ENCODE results near the gene ATAD3B.
A peak's percentile ranks its signal among the peaks of the same experiment; 100 is the strongest.
"Not testable (repeated sequence)": the region's sequence is repeated elsewhere in the genome, so short reads cannot be mapped to it uniquely, and the experiment has no call there.

The ATAD3B gene

DNA sequence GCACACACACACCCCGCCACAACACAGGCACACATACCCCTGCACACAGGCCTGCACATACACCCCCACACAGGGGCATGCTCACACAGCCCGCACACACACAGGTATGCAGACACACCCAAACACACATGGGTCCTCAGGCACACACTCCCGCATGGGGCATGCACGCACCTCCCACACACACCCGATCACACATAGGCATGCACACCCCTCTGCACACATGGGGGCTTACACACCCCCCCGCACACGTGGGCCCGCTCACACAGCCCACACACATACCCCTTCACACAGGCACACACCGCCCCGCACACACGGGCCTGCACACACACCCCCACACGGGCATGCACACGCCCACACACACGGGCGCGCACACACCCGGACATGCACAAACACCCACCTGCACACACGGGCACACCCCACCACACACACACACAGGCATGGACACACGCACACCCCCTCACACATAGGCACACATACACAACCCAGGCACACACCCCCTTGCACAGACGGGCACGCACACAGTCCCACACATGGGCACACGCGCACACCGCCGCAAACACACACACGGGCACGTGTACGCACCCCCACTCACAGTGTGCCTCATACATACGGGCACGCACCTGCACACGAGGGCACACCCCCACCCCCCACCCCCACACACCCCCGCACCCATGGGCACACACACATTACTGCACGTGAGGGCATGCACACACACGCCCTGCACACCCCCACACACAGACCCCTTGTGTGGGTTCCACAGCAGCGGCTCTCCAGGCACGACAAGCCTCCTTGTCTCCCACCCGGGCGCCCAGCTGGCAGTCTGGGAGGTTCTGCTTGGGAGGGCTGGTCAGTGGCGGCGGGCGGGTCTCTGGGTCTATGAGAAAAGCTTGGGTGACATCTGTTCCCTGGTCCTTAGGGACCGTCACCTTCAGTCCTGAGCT, 8.3 kb downstream of the ATAD3B start:
- no peak for DNase-seq (ENCODE audit: low read depth, low spot score)

DNA sequence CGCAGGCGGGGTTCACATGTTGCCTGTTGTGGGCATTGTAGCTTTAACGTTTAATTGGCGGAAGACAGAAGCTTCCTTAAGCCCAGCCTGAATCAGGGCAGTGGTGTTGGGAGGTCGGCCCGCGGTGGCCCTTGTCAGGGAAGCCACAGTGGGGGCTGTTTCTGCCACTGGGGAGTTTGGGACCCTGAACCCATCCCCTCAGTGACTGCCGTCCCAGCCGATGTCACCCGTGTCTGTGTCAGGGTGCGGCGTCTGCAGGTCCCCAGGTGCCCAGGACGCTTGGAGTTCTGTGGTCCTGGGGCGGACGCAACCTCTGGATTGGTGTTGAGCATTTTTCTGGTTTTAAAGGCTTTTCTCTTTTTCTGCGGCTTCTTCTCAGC, 8.9 kb downstream of the ATAD3B start:
- not testable (repeated sequence) for DNase-seq (ENCODE audit: low read depth, low spot score)

DNA sequence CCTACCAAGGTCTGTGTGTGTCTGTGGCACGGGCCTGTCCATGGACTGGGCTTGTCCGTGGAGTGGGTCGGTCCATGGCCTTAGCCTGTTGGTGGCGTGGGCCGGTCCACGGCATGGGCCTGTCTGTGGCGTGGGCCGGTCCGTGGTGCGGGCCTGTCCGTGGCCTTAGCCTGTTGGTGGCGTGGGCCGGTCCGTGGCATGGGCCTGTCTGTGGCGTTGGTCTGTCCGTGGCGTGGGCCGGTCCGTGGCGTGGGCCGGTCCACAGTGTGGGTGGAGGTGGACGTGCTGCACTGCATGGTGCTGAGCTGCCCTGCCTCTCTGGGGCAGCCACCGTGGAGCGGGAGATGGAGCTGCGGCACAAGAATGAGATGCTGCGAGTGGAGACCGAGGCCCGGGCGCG, 10.2 kb downstream of the ATAD3B start:
- not testable (repeated sequence) for DNase-seq (ENCODE audit: low read depth, low spot score)

DNA sequence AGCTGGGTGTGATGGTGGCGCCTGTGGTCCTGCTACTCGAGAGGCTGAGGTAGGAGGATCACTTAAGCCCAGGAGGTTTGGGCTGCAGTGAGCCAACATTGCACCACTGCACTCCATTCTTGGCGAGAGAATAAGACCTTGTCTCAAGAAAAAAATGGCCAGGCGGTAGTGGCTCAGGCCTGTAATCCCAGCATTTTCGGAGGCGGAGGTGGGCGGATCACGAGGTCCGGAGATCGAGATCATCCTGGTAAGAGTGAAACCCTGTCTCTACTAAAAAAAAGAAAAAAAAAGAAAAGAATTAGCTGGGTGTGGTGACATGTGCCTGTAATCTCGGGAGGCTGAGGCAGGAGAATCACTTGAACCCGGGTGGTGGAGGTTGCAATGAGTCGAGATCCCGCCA, 11.3 kb downstream of the ATAD3B start:
- no peak for DNase-seq (ENCODE audit: low read depth, low spot score)

DNA sequence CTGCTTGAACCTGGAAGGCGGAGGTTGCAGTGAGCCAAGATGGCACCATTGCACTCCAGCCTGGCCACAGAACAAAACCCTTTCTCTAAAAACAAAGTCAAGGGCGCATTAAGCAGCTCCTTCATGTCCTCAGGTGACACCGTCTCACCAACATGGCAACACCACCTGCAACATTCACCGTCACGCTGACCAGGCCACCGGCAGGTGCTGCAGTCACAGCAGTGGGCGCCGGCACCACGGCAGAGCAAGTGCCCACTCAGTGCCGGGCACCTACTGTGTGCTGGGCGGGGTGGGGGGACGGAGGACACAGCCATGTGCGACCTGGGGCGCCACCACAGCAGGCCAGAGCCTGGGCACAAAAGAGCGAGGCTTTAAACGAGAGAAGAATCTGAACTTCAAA, 12.1 kb downstream of the ATAD3B start:
- DNase-seq (ENCODE audit: low read depth, low spot score), result no peak

DNA sequence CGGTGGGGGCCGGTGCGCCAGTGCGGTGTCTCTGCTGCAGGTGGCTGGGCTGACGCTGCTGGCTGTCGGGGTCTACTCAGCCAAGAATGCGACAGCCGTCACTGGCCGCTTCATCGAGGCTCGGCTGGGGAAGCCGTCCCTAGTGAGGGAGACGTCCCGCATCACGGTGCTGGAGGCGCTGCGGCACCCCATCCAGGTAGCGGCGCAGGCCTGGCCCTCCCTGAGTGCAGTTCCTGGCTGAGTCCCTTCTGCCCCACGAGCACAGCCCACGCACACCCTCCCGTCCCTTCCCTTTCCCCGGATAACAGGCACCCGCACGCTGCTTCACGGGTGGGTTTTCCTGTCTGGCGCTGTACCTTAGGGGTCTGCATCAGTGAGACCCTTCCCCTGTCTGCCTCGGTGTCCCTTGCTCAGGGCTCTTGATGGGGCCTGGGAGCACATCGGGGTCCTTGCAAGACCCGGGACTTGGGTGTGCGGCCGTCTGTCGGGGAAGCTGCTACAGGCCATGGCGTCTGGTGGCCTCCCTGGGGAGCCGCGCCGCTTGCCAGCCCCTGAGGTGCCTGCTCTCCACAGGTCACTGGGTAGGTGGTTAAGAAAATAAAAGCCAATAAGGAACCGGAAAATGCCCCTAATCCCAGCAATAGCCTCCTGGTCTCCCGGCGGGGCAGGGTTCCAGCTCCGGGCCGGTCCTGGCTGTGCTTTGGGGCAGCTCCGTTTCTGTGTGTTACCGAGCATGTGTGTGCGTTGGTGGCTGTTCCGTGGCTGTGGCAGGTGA, 13.6 kb downstream of the ATAD3B start:
- DNase-seq (ENCODE audit: low read depth, low spot score), result not testable (repeated sequence)

DNA sequence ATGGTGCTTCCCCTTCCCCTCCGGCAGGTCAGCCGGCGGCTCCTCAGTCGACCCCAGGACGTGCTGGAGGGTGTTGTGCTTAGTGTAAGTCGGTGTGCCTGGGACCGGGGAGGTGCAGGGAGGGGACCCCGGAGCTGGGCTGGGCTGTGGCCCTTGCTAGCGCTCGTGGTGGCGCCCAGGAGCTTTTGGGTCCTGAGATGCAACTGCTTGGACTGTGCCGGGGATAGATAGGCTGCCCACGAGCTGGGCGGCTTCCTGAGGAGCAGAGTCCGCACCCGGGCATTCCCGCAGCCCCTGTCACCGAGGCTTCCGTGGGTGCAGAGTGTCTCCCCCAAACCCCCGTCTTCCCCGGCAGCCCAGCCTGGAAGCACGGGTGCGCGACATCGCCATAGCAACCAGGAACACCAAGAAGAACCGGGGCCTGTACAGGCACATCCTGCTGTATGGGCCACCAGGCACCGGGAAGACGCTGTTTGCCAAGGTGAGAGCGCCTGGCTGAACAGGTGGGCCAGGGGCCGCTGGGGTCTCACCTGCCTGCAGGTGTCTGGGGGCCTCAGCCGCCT, 14.3 kb downstream of the ATAD3B start:
- not testable (repeated sequence) for DNase-seq (ENCODE audit: low read depth, low spot score)

DNA sequence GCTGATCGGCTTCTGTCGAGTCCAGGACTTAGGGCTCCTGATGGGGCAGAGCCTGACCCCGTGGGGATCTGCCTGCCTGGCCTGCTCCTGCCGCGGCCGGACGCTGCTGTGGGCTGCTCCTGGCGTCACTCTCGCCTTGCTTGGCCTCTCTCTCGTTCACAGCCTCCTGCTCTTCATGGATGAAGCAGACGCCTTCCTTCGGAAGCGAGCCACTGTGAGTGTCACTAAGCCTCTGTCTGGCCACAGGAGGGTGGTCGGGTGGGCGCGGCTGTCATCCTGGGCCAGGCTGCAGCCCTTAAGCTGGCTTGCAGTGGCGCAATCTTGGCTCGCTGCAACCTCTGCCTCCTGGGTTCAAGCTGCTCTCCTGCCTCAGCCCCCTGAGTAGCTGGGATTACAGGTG, 16.1 kb downstream of the ATAD3B start:
- no peak for DNase-seq (ENCODE audit: low read depth, low spot score)

DNA sequence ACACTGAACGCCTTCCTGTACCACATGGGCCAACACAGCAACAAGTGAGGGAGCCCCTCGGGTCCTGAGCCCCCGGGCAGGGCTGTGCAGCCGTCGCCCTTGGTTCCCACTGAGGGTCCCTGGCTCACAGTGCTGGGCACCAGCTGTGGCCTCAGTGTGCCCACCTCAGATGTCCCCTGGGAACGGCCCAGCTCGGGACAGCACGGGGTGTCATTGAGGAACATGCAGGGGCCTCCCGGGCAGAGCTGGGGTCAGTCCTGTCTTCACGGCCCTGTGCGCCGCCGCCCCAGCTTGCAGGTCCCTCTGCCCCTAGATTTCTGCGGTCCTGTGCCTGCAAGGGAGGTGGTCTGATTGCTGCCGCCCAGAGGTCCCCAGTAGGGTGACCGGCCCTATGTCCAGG, 17.7 kb downstream of the ATAD3B start:
- no peak for DNase-seq (ENCODE audit: low read depth, low spot score)

DNA sequence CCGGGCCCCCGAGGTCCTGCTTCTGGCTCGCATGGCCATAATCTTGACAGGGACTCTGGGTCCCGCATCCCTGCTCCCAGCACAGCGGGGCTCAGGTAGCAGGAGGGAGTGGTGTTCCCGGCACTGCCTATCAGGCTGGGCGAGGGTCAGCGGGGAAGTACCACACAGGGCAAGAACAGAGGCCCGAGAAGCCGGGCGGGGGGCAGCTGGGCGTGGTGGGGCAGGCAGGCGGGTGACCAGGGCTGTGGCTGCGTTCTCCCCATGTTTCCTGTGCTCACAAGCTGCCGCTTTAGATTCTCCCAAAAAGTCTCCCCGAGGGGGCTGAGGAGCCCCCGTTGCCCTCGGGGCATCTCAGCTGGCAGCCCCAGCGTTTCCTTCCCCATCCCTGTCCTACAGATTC, 18.3 kb downstream of the ATAD3B start:
- DNase-seq (ENCODE audit: low read depth, low spot score), result no peak

DNA sequence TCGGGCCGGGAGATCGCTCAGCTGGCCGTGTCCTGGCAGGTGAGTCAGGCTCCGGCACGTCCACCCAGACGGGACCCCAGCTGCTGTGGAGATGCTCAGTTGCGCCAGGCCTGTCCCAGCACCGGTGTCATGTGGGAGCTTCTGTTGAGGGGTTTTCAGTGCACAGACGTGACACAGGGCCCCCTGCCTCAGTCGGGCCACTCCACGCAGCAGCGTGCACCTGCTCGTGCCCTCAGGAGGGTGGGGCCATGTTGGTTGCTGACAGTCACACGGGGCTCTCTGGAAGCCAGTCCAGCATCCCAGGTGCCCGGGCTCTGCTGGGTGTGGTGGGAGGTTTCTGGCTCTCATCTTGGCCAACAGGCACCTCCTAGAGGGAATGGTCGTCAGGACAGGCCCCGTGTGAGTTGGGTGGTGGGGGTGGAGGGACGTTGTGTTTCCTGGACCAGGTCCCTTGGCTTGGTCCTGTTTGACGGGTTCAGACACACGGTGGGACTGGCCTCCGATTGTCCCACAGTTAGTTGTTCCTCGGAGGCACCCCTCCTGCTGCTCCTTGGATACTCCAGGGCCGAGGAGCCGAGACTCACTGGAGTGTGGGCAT, 19.2 kb downstream of the ATAD3B start:
- no peak for DNase-seq (ENCODE audit: low read depth, low spot score)

DNA sequence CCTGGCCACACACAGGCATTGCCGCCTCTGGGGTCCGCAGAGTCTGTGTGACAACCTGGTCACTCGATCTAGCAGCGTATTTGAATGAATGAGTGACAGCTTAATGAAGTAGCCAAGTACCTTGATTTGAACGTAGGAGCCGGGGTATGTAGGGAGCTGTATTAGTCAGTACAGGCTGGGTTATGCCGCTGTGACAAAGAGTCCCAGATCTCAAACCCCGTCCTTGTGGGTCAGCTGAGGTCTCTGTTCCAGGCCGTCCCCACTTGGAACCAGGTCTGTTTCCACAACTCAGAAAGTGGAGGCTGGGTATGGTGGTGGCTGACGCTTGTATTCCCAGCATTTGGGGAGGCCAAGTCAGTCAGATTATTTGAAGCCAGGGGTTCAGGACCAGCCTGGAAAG, 20.0 kb downstream of the ATAD3B start:
- DNase-seq (ENCODE audit: low read depth, low spot score), result no peak

DNA sequence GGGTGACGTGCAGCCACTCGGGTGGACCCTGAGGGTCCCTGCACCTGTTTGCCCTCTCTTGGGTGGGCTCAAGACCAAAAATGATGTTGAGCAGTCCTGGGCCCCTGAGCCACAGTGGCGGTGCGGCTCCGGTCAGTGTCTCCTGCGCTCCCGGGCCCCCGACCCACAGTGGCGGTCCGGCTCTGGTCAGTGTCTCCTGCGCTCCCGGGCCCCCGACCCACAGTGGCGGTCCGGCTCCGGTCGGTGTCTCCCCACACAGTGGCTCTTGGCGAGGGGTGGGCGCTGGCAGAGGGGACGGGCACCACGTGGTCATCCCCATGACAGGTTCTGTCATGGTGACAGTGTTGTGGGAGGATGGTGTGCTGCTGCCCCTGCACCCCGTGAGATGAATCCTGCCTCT, 22.7 kb downstream of the ATAD3B start:
- not testable (repeated sequence) for DNase-seq (ENCODE audit: low read depth, low spot score)

DNA sequence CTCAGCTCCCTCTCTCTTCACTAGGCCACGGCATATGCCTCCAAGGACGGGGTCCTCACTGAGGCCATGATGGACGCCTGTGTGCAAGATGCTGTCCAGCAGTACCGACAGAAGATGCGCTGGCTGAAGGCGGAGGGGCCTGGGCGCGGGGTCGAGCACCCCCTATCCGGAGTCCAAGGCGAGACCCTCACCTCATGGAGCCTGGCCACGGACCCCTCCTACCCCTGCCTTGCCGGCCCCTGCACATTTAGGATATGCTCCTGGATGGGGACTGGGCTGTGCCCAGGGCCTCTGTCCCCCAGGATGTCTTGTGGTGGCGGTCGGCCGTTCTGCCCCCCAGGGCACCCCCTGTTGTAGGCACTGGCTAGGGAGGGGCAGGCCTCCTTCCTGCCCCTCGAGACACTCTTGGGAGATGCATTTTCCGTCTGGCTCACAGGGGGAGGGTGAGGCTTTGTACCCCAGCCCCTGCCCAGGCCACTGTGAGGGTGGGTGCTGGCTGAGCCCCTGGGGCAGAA, 24.0 kb downstream of the ATAD3B start:
- DNase-seq (ENCODE audit: low read depth, low spot score), result not testable (repeated sequence)

DNA sequence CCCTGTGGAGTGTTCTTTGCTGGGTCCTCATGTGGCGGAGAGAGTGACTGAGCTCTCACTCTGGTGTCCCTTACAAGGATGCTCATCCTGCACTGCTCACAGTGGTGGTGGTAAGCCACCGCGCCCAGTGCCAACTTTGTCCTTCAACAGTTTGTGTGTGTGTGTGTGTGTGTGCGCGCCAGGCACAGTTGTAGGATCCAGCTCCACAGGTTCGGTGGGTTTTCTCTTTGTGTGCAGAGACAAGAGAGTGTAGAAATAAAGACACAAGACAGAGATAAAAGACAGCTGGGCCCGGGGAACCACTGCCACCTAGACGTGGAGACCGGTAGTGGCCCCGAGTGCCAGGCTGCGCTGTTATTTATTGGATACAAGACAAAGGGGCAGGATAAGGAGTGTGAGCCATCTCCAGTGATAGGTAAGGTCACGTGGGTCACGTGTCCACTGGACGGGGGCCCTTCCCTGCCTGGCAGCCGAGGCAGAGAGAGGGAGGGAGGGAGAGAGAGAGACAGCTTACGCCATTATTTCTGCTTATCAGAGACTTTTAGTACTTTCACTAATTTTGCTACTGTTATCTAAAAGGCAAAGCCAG, 33.3 kb downstream of the ATAD3B start:
- DNase-seq (ENCODE audit: low read depth, low spot score), result peak; percentile 94

DNA sequence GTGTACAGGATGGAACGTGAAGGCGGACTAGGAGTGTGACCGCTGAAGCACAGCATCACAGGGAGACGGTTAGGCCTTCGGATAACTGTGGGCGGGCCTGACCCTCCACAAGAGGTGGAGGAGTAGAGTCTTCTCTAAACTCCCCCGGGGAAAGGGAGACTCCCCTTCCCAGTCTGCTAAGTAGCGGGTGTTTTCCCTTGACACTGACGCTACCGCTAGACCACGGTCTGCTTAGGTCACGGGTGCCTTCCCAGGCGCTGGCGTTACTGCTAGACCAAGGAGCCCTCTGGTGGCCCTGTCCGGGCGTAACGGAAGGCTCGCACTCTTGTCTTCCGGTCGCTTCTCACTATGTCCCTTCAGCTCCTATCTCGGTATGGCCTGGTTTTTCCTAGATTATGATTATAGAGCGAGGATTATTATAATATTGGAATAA, 33.8 kb downstream of the ATAD3B start:
- not testable (repeated sequence) for DNase-seq (ENCODE audit: low read depth, low spot score)

DNA sequence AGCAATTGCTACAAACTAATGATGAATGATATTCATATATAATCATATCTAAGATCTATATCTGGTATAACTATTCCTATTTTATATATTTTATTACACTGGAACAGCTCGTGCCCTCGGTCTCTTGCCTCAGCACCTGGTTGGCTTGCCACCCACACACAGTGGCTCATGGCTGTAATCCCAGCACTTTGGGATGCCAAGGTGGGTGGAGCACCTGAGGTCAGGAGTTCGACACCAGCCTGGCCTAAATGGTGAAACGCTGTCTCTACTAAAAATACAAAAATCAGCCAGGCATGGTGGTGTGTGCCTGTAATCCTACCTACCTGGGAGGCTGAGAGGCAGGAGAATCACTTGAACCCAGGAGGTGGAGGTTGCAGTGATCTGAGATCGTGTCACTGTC, 34.2 kb downstream of the ATAD3B start:
- DNase-seq (ENCODE audit: low read depth, low spot score), result not testable (repeated sequence)

DNA sequence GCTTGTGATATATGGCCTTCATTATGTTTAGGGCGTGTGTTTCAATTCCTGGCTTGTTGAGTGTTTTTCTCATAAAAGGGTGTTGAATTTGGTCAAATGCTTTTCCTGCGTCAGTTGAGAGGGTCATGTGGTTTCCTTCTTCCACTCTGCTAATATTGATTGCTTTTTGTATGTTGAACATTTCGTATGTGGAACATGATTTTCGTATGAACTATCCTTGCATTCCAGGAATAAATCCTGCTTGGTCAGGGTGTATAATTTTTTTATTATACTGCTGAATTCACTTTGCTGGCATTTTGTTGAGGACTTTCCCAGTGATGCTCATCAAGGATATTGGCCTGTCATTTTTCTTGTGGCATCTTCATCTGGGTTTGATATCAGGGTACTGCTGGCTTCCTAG, 35.7 kb downstream of the ATAD3B start:
- no peak for DNase-seq (ENCODE audit: low read depth, low spot score)

DNA sequence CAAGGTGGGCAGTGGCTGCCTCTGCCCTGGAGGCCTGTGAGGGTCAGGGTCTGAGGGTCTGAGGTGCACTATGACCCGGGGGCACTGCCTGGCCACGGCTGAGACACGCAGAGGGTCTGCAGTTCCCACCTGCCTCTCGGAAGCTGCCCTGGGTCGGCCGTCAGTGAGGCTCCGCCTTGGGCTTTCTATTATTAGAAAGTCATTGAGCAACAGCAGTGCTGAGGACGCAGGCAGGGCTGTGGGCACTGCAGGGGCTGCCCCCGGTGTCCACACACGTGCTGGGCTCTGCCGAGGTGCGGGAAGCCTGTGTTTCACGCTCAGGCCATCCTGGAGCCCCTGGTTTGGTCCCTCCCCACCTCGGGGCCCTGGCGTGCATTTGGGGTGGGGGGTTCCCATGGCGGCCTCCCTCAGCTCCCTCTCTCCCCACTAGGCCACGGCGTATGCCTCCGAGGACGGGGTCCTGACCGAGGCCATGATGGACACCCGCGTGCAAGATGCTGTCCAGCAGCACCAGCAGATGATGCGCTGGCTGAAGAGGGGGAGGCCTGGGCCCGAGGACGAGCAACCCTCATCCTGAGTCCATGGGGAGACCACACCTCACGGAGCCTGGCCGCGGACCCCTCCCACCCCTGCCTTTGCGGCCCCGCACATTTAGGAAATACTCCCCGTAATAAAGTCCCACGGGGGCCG, 37.4 kb downstream of the ATAD3B start:
- not testable (repeated sequence) for DNase-seq (ENCODE audit: low read depth, low spot score)

DNA sequence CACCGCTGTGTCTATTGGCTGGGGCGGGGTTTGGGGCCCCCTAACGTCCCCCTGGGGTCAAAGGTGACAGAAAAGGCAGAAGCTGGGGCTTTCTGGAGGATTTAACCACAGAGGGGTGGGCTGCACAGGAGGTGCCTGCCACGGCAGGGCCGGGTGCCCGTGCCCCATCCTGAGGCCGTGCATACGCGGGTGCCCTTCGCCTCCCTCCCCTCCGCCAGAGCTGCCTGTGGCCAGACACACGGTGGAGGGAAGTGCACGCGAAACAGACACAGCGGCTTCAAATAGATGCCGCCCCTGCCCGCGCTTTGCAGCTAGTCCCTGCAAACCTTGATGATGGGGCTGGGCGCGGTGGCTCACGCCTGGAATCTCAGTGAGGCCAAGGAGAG, 37.9 kb downstream of the ATAD3B start:
- not testable (repeated sequence) for DNase-seq (ENCODE audit: low read depth, low spot score)
